ENCODE results near the gene RPTOR.

The RPTOR gene

GRCh38 chr17:80855948-80856862 lies 311.6 kb downstream of the RPTOR start:
- DNase-seq = no peak

DNA sequence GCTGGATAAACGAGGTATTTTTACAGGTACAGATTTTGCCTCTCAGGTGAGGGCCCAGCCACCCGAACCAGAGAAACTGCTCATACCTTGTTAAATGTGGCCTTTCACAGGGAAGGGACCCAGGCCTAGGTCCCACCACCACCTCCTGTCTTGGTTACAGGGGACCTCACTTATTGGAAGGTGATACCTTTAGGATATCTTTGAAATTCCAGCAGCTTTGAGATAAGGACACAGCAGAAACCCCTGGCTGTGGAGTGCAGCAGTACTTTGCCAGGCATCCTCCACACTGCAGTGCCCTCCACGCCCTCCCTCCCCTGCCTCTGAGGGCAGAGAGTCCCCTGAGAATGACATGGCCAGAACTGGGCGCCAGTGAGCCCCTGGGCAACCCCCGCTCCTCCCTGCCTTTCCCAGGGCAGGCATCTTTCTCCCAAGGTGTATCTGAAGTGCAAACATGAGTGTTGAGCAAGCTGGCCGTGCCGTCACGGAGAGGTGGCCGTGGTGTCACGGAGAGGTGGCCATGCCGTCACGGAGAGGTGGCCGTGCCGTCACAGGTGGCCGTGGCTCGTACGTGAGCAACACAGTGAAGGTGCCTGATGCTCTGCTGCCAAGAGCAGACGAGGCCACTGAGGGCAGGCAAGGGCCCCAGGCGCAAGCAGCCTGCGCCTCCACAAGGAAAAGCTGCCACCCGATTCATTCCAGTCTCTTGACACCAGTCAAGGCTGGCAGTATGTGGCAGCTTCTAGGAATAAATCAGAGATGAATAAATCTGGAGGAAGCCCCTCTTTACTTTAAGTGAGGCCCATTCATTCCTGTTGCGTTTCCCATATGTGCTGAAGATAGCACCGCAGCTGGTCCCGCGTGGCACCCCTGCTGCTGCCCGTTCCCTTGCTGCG lies 312.5 kb downstream of the RPTOR start:
- DNase-seq = no peak

DNA sequence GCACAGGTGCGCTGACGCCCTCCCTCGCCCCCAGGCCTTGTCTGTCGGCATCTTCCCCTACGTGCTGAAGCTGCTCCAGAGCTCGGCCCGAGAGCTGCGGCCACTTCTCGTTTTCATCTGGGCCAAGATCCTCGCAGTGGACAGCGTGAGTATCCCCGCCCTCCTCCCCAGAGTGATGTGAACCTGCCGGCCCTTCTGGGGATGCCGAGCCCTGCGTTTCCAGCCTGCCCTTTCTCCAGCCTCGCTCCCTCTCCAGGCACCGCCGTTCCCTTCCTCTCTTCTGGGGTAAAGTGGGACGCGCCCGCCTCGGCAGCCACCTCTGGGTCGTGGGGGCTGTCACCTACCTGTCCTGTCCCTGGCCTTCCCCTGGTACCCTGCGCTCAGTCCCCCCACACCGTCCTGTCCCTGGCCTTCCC lies 313.1 kb downstream of the RPTOR start:
- no peak for DNase-seq

GRCh38 chr17:80858301-80859001 lies 313.8 kb downstream of the RPTOR start:
- no peak for DNase-seq

- peak; percentile 77 for DNase-seq
Measured at GRCh38 chr17:80859002-80859941, 314.6 kb downstream of the RPTOR start.

DNA sequence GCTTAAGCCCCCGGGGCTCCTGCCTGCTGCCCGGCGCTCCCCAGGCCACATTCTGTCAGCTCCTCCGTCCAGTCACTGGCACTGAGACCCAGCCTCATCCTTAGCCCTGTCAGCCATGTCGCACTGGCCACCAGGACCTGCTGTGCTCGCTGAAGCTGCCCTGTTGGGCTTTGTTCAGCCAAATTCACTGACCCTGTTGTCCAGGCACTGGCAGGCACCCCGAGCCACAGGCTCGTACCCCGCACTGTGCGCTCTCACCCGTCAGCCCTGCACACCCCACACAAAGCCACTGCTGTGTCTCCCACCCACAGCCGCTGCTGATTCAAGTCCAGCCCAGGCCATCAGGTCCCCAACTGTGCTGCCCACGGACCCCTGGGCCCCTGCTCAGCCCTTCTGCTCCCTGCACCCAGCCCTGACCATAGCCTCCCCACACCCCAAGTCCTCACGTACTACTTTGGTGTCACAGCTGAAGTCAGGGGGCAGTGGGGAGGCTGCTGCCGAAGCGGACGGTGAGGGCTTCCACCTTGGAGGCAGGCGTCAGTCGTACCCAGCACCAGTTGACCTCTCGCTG lies 315.5 kb downstream of the RPTOR start:
- no peak for DNase-seq

DNA sequence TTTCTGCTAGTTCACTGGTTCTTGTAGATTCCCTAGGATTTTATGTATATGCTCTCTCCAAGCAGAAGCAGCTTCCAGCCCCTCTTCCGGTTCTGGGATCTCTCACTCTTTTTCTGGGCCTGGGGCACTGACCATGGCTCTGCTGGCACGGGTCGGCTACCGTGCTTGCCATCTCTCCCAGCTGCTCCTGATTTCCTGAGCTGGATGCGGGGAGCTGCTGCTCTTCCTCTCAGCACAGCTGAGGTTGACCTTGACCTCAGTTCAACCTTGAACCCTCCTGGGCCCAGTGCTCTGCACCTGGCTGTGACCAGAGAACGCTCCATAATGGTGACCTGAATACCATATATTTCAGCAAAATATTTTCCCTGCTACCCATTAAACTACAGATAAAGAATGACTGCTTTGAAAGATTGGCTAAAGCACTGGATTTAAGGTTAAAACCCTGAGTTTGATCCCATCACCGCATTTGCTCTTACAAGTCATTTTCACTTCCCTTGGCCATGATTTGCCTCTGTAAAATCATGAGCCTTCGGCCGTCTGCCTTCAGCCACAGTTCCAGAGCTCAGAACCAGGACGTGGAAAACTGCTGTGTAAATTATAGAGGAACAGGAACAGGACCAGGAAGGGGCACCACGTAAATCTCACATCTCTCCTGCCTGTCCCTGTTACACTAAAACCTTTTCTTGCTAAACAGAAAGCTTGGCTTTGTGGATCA lies 316.2 kb downstream of the RPTOR start:
- DNase-seq = no peak

GRCh38 chr17:80861418-80861815 lies 316.8 kb downstream of the RPTOR start:
- DNase-seq = no peak

DNA sequence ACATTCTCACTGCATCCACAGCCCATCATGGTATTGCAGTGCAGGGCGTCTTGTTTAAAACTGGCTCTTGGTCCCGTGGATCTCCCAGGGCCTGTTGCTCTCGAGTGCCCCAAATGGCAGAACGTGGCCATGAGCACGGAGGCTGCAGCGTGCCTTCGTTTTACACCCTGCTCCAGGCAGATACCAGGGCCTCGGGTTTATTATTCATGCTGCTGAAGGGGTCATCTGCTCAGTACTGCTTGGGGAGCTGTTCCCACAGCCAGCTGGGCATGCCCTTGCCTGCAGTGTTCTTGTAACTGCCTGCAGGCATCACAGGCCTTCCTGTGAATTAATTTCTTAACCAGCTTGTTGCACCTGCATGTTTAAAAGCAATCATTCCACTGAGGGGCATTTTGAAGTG lies 317.3 kb downstream of the RPTOR start:
- DNase-seq = peak; percentile 80

GRCh38 chr17:80862481-80862961 lies 317.9 kb downstream of the RPTOR start:
- DNase-seq = no peak

DNA sequence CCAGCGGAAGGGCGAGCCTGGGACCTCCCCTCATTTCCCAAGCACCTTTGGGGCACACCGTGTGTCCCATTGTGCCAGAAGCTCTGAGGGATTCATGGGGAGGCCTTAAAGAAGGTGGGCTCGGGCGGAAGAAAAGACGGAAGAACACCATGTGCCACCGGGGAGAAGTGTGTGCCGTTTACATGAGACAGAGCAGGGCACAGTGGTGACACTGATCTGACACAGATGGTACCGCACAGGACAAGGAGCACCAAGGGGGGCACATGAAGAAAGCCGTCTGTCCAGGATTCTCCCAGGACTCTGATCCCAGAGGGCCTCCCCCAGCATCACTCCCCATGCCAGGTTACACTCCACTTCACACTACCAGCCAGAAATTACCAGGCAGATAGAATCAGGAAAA lies 318.3 kb downstream of the RPTOR start:
- no peak for DNase-seq

DNA sequence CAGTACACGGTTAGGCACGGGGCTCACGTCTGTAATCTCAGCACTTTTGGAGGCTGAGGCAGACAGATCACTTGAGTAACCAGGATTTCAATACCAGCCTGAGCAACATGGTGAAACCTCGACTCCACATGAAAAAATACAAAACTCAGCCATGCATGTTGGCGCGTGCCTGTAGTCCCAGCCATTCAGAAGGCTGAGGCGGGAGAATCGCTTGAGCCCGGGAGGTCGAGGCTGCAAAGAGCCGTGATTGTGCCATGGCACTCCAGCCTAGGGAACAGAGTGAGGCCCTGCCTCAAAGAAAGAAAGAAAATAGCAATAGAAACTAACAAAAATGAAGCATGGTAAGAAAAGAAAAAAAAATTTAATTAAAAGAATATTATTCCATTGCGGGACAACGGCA lies 319.0 kb downstream of the RPTOR start:
- DNase-seq = no peak

DNA sequence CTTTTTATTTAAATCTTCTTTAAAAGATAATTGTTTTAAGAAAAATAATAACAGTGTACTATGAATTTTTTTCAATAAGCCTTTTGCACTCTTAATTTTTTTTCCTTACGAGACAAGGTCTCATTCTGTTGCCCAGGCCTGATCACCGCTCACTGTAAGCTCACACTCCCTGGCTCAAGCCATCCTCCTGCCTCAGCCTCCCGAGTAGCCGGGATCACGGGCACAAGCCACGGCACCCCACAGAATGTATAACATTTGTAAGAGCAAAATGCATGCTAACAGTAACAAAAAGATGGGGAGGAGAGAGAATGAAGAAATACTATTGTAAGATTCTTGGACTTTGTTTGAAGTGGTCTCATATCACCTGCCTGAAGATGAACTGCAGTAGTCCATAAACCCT lies 320.1 kb downstream of the RPTOR start:
- DNase-seq = no peak

DNA sequence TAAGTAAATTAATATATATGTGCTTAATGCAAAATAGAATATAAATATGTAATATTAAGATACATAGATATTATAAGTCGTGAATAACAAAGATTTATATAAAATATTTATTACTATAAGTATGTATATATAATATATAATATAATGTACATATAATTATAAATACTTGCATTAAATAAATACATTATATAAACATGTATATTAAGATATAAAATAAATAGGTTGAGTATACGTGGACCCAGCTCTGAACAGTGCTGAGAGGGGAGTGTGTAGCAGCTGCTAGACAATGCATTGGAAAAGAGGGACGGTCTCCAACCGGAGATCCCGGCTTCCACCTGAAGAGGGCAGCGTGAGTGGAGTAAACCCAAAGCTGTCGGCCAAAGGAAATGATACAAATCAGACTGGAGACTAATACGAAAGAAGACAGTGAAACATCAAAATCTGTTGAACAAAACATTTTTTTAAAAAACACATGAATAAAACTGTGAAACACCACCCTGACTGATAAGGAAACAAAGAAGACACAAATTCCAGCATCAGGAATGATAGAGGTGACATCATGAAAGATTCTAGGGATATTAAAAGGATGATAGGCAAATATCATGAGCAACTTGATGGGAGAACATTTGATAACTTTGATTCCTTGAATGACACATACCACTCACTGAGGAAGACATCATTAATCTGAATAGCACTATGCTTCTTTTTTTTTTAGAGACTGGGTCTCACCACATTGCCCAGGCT lies 321.6 kb downstream of the RPTOR start:
- DNase-seq = peak; percentile 88

DNA sequence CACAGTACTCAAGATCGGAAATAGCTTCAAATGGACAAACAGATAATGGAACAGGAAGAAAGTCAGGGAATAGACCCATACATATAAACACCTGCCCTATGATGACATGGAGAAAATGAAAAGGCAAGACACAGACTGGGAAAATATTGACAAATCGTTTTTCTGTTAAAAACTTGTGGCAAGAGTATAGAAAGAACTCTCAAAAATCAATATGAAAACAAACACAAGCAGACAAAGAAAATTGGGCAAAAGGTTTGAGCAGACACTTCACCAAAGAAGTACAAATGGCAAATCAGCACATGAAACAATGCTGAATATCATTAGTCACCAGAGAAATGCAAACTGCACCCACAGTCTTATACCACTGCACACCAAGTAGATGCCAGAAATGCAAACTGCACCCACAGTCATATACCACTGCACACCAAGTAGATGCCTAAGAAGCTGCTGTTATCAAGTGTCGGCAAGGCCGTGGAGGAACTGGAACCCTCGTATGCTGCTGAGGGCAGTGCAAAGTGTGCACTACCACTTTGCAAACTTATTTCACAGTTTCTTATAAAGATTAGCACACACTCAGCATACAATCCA lies 323.5 kb downstream of the RPTOR start:
- DNase-seq = no peak

GRCh38 chr17:80869481-80870145 lies 325.0 kb downstream of the RPTOR start:
- no peak for DNase-seq

- no peak for DNase-seq
Measured at GRCh38 chr17:80870401-80870800, 325.8 kb downstream of the RPTOR start.

DNA sequence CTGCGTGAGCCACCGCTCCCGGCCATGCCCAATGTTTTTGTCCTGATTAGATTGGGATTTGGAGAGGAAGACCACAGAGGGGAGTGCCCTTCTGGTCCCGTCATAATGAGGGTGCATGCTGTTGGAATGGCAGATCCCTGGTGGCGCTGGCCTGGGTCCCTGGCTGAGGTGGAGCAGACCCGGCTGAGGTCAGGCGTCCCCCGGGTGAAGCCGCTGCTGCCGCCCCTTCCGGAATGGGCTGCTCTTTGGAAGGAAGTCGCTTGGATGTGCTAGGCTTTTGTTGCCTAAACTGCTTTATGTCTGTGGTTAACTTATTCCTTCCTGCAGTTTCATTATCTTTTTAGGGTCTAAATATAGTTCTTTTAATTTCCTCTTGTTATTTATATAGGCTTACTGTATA lies 326.7 kb downstream of the RPTOR start:
- DNase-seq = no peak

GRCh38 chr17:80872001-80872500 lies 327.4 kb downstream of the RPTOR start:
- DNase-seq = no peak

Measured in NCI-H1694 (cell line).